ENCODE results near the gene ANHX. TPM values are rescaled to one million over a fixed set of nuclear protein-coding genes. Genes with fewer than 3 reads are reported as not detected.

Gene ANHX
- total and polyA plus RNA-seq, 2 donors (not counting 1 experiment from before 2014, with no cell fraction given): not detected

DNA sequence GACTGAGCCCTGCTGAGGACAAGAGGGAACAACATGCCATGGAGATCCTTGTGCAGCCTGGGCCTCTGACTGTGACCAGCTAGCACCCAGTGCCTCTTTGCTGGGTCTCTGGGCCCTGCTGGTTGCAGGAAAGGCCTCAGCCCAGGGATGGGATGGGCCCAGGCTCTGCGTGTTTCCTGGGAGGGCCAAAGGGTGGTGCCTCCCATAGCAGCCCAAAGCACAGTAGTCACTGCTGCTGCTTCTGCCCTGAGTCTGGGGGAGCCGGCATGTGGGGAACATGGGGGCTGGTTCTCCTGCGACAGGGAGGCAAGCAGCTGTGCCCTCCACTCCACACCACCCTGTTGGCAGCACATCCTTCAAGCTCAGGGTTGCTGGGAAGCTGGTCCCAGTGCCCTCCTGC lies 18.5 kb downstream of the ANHX start:
- Histone ChIP-seq H4K20me1 (ENCODE audit: control insufficient read depth, extremely low read depth, insufficient read depth, low read length) (no peaks in the 10 kb centered on the region), H2AFZ (ENCODE audit: low read length) (no peak overlapping the region), H3K79me2 (ENCODE audit: control insufficient read depth, insufficient read depth, low read length) (no peaks in the 10 kb centered on the region), H3K27me3 (ENCODE audit: control insufficient read depth, insufficient read depth, low read length) (no peaks in the 10 kb centered on the region), H3K36me3 (ENCODE audit: control insufficient read depth, insufficient read depth, low read length) (no peaks in the 10 kb centered on the region), H3K9ac (ENCODE audit: insufficient read depth, low read length) (no peak overlapping the region), H3K4me2 (ENCODE audit: extremely low read depth, insufficient read depth, low read length) (no peak overlapping the region), H3K9me3 (ENCODE audit: control insufficient read depth, insufficient read depth, low read depth, low read length) (no peaks in the 10 kb centered on the region), H3K4me1 (ENCODE audit: control insufficient read depth, extremely low read depth, insufficient read depth, low read length) (no peaks in the 10 kb centered on the region), H3K4me3 (replicated peaks in 1 of 4; ENCODE audit: control extremely low read depth in 1 of 4, insufficient read depth in 1 of 4, low read depth in 3 of 4, low read length in 4 of 4) (no peak overlapping the region), H3K27ac (ENCODE audit: insufficient read depth, low read length) (no peak overlapping the region)
- DNase-seq (ENCODE audit: low read depth in 2 of 2): no peak
- TF ChIP-seq, protein P1, sequence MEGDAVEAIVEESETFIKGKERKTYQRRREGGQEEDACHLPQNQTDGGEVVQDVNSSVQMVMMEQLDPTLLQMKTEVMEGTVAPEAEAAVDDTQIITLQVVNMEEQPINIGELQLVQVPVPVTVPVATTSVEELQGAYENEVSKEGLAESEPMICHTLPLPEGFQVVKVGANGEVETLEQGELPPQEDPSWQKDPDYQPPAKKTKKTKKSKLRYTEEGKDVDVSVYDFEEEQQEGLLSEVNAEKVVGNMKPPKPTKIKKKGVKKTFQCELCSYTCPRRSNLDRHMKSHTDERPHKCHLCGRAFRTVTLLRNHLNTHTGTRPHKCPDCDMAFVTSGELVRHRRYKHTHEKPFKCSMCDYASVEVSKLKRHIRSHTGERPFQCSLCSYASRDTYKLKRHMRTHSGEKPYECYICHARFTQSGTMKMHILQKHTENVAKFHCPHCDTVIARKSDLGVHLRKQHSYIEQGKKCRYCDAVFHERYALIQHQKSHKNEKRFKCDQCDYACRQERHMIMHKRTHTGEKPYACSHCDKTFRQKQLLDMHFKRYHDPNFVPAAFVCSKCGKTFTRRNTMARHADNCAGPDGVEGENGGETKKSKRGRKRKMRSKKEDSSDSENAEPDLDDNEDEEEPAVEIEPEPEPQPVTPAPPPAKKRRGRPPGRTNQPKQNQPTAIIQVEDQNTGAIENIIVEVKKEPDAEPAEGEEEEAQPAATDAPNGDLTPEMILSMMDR (conservative IDR thresholded peaks at IDR 0.05 in 1 of 2, IDR thresholded peaks at IDR 0.05 in 1 of 2; ENCODE audit: low read depth in 1 of 2, low read length in 2 of 2): no peak
- TF ChIP-seq EZH2 (IDR thresholded peaks at IDR 0.05; ENCODE audit: low read length, missing control alignments): no peak

DNA sequence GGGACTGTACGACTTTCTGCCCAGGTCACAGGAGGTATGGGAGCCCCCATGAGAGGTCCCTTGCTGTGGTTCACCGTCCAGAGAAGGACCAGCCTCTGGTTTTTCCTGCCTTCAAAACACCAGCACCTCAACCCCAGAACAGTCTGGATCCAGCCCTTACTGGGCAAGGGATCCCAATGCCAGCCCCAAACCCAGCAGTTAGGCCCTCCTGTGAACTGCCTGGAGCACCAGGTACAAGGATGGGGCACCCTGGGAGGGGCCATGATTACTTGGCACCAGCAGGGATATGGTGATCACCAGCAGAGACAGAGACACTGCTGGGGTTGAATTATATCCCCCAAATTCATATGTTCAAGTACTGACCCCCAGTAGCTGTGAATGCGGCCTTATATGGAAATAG lies 20.0 kb downstream of the ANHX start:
- Histone ChIP-seq H3K4me3 (replicated peaks in 1 of 4; ENCODE audit: control extremely low read depth in 1 of 4, insufficient read depth in 1 of 4, low read depth in 3 of 4, low read length in 4 of 4) (no peak overlapping the region), H4K20me1 (ENCODE audit: control insufficient read depth, extremely low read depth, insufficient read depth, low read length) (no peaks in the 10 kb centered on the region), H3K27me3 (ENCODE audit: control insufficient read depth, insufficient read depth, low read length) (no peaks in the 10 kb centered on the region), H3K36me3 (ENCODE audit: control insufficient read depth, insufficient read depth, low read length) (no peaks in the 10 kb centered on the region), H3K9ac (ENCODE audit: insufficient read depth, low read length) (no peak overlapping the region), H3K4me2 (ENCODE audit: extremely low read depth, insufficient read depth, low read length) (no peak overlapping the region), H3K79me2 (ENCODE audit: control insufficient read depth, insufficient read depth, low read length) (no peaks in the 10 kb centered on the region), H3K4me1 (ENCODE audit: control insufficient read depth, extremely low read depth, insufficient read depth, low read length) (no peaks in the 10 kb centered on the region), H3K27ac (ENCODE audit: insufficient read depth, low read length) (no peak overlapping the region), H3K9me3 (ENCODE audit: control insufficient read depth, insufficient read depth, low read depth, low read length) (no peaks in the 10 kb centered on the region), H2AFZ (ENCODE audit: low read length) (no peak overlapping the region)
- no peak for DNase-seq (ENCODE audit: low read depth in 2 of 2)
- TF ChIP-seq EZH2 (IDR thresholded peaks at IDR 0.05; ENCODE audit: low read length, missing control alignments): no peak
- TF ChIP-seq, protein P1 (conservative IDR thresholded peaks at IDR 0.05 in 1 of 2, IDR thresholded peaks at IDR 0.05 in 1 of 2; ENCODE audit: low read depth in 1 of 2, low read length in 2 of 2): no peak

DNA sequence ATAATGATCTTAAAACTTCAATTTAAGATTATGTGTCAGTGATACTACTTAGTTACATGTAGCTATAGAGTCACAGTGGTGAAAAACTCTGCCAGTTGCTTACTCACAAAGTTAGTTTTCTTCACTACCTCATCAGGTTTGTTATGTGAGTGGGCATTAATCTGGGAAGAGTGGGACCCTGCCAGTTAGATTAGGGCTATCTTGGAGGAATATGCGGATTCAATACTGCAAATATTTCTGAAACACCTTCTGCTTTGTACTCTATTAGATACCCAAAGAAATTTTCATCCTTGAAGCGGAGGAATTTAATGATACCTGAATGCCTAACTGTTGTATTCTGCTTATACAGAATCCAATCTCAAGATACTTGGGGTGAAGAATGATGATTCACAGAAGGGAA lies 29.3 kb downstream of the ANHX start:
- no peak overlapping the region for H2AFZ ChIP-seq (ENCODE audit: low read length)
- DNase-seq (ENCODE audit: low read depth in 2 of 2): no peak
- no peaks in the 10 kb centered on the region for H3K4me1 ChIP-seq (ENCODE audit: control insufficient read depth, extremely low read depth, insufficient read depth, low read length)
- peaks cover 5% of the 10 kb centered on the region for H3K36me3 ChIP-seq (ENCODE audit: control insufficient read depth, insufficient read depth, low read length)
- TF ChIP-seq, protein P1 (conservative IDR thresholded peaks at IDR 0.05 in 1 of 2, IDR thresholded peaks at IDR 0.05 in 1 of 2; ENCODE audit: low read depth in 1 of 2, low read length in 2 of 2): no peak
- TF ChIP-seq EZH2 (IDR thresholded peaks at IDR 0.05; ENCODE audit: low read length, missing control alignments): no peak
- no peaks in the 10 kb centered on the region for H4K20me1 ChIP-seq (ENCODE audit: control insufficient read depth, extremely low read depth, insufficient read depth, low read length)
- peaks cover 19% of the 10 kb centered on the region for H3K9me3 ChIP-seq (ENCODE audit: control insufficient read depth, insufficient read depth, low read depth, low read length)
- no peak overlapping the region for H3K9ac ChIP-seq (ENCODE audit: insufficient read depth, low read length)
- H3K4me3 ChIP-seq (replicated peaks in 1 of 4; ENCODE audit: control extremely low read depth in 1 of 4, insufficient read depth in 1 of 4, low read depth in 3 of 4, low read length in 4 of 4): no peak overlapping the region
- H3K79me2 ChIP-seq (ENCODE audit: control insufficient read depth, insufficient read depth, low read length): no peaks in the 10 kb centered on the region
- H3K4me2 ChIP-seq (ENCODE audit: extremely low read depth, insufficient read depth, low read length): no peak overlapping the region
- H3K27ac ChIP-seq (ENCODE audit: insufficient read depth, low read length): no peak overlapping the region
- no peaks in the 10 kb centered on the region for H3K27me3 ChIP-seq (ENCODE audit: control insufficient read depth, insufficient read depth, low read length)

All from fibroblast of lung (primary cell).